Measurements from ENCODE around the gene PFKFB1.

DNA sequence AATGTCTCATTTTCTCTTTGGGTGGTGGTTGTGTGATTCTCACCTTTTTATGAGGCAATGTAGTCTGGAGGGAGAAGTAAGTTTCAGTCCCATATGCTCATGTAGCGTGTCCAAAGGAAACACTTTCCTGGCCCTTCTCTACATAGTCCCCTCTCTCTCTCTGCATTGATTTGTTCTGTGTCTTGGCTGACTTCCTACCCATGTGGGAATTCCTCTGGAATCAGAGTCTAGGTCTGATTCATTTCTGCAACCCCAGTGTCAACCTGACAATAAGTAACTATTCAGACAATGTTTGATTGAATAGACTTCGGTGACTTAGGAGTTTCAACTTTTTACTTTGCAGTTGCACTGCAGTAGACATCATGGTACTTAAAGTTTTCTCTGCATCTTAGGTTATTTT, 39.4 kb upstream of the PFKFB1 start:
- TF ChIP-seq EZH2phosphoT487 (IDR thresholded peaks at IDR 0.05; ENCODE audit: low read depth): no peak
- TF ChIP-seq, protein P1, sequence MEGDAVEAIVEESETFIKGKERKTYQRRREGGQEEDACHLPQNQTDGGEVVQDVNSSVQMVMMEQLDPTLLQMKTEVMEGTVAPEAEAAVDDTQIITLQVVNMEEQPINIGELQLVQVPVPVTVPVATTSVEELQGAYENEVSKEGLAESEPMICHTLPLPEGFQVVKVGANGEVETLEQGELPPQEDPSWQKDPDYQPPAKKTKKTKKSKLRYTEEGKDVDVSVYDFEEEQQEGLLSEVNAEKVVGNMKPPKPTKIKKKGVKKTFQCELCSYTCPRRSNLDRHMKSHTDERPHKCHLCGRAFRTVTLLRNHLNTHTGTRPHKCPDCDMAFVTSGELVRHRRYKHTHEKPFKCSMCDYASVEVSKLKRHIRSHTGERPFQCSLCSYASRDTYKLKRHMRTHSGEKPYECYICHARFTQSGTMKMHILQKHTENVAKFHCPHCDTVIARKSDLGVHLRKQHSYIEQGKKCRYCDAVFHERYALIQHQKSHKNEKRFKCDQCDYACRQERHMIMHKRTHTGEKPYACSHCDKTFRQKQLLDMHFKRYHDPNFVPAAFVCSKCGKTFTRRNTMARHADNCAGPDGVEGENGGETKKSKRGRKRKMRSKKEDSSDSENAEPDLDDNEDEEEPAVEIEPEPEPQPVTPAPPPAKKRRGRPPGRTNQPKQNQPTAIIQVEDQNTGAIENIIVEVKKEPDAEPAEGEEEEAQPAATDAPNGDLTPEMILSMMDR (IDR thresholded peaks at IDR 0.05; ENCODE audit: low read depth, low read length): no peak
